NCI-H2227 (cell line): ENCODE results near the gene RASA3.
"Not testable (repeated sequence)": the region's sequence is repeated elsewhere in the genome, so short reads cannot be mapped to it uniquely, and the experiment has no call there.

Experiments
- DNase-seq: peaks from one replicate; lab custom pipeline; 2025; ENCODE audit not compliant: unreplicated experiment; lab: John Stamatoyannopoulos, UW

The RASA3 gene

GRCh38 chr13:114023716-114024602, 108.5 kb downstream of the RASA3 start:
- no peak for DNase-seq

DNA sequence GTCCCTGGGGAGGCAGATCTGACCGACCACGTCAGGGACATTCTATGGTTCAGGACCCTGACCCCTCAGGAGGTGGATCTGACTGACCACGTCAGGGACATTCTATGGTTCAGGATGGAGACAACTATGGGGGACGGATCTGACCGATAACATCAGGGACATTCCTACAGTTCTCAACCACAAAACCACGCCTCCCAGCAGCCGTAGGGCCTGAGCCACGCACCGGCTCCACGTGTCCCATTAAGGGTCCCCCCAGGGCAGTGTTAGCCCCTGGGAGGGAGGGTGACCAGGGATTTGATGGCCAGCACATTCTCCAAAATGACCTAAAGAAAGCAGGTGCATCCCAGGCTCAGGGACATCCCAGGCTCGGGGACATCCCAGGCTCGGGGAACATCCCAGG, 109.5 kb downstream of the RASA3 start:
- no peak for DNase-seq

GRCh38 chr13:114022309-114022669, 110.1 kb downstream of the RASA3 start:
- no peak for DNase-seq

- no peak for DNase-seq
Observed at GRCh38 chr13:114021464-114022308, 110.7 kb downstream of the RASA3 start.

GRCh38 chr13:114020750-114021463, 111.5 kb downstream of the RASA3 start:
- no peak for DNase-seq

GRCh38 chr13:114020134-114020533, 112.3 kb downstream of the RASA3 start:
- DNase-seq = not testable (repeated sequence)

GRCh38 chr13:114019367-114019766, 113.1 kb downstream of the RASA3 start:
- no peak for DNase-seq

GRCh38 chr13:114018461-114019055, 113.9 kb downstream of the RASA3 start:
- DNase-seq = no peak

- DNase-seq = no peak
Observed at GRCh38 chr13:114017966-114018365, 114.5 kb downstream of the RASA3 start.

GRCh38 chr13:114017028-114017630, 115.3 kb downstream of the RASA3 start:
- no peak for DNase-seq

DNA sequence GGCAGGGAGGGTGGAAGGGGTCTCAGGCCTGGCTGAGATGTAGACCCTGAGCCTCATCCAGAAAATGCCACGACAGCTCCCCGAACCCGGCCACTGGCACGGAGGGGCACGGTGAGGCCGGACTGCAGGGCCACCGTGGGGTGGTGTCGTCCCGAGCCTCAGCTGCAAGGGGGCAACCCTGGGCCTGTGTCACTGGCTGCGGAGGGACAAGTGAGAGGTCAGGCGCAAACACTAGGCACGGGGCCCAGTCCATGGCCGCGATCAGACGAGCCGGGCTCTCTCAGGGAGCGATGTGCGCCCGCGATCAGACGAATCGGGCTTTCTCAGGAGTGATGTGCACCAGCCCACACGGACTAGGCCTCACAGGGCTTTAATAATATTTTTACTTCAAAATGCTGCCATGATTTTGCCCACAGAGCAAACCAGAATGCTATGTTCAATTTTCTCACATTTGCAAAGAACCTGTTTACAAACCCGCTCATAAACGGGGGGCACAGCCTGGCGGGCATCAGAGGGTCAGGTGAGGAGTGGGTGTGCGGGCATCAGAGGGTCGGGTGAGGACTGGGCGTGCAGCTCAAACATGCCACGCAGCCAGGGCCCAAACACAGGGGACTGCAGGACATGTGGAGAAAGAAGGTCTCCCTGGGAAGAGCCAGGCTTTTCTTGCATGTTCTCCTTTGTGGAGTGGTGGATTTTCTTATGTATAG, 115.9 kb downstream of the RASA3 start:
- no peak for DNase-seq

GRCh38 chr13:114015969-114016295, 116.5 kb downstream of the RASA3 start:
- no peak for DNase-seq

GRCh38 chr13:114015111-114015968, 117.1 kb downstream of the RASA3 start:
- no peak for DNase-seq

GRCh38 chr13:114013952-114014629, 118.3 kb downstream of the RASA3 start:
- no peak for DNase-seq

DNA sequence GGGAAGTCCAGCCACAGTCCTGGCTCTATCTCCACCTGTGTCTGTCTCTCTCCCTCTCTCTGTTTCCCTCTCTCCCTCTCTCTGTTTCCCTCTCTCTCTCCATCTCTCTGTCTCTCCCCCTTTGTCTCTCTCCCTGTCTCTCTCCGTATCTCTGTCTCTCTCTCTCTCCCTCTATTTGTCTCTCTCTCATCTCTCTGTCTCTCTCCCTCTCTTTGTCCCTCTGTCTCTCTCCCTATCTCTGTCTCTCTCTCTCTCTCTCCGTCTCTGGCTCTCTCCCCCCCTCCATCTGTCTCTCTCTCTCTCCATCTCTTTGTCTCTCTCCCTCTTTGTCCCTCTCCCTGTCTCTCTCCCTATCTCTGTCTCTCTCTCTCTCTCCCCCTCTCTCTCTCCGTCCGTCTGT, 119.1 kb downstream of the RASA3 start:
- no peak for DNase-seq

- DNase-seq = no peak
Observed at GRCh38 chr13:114012921-114013320, 119.5 kb downstream of the RASA3 start.

DNA sequence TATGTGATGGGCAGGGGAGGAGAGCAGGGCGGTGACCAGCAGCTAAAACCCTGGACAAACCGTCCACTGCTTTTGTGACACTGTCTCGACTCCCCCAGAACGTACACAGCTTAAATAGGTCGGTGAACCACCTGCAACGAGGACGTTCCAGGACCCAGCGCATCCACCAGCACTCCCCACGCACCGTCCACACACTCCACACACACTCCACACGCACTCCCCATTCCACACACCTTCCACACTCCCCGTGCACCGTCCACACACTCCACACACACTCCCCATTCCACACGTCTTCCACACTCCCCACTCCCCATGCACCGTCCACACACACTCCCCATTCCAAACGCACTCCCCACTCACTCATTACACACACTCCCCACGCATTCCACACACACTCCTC, 120.3 kb downstream of the RASA3 start:
- DNase-seq = no peak

DNA sequence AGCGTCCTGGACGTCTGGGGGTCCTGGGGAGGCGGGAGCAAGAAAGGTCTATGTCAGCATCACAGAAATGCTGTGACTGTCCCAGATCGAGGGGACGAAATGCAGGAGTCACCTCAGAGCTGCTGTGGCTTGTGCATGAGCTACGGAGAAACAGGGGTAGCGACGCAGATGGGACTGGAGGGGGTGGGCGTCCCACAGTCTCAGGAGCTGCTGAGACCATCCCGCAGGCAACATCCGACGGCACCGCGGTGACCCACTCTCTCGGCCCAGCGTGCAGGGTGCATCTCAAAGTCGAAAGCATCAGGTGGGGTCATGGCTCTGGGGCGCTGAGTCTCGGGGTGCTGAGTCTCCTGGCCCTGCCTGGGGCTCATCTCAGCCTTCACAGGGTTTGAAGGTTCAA, 121.2 kb downstream of the RASA3 start:
- DNase-seq = no peak
